GM18951 (cell line): ENCODE results near the gene ADARB2.

Experiments used
- POLR2A ChIP-seq: IDR thresholded peaks from 4 replicates; pipeline ENCODE4 v1.6.1; 2011; ENCODE audit warnings: mild to moderate bottlenecking; ENCODE audit not compliant: insufficient read length, insufficient read depth; ENCODE audit errors: extremely low read depth
- in situ Hi-C: fragments of 300-500 bp; cut with MboI; formaldehyde crosslinking; loops from one replicate; pipeline ENCODE4 v1.12.0; 2022; ENCODE audit warnings: low sequenced_read_pairs, mixed read lengths, inconsistent platforms; ENCODE audit not compliant: unreplicated experiment

Gene ADARB2

DNA sequence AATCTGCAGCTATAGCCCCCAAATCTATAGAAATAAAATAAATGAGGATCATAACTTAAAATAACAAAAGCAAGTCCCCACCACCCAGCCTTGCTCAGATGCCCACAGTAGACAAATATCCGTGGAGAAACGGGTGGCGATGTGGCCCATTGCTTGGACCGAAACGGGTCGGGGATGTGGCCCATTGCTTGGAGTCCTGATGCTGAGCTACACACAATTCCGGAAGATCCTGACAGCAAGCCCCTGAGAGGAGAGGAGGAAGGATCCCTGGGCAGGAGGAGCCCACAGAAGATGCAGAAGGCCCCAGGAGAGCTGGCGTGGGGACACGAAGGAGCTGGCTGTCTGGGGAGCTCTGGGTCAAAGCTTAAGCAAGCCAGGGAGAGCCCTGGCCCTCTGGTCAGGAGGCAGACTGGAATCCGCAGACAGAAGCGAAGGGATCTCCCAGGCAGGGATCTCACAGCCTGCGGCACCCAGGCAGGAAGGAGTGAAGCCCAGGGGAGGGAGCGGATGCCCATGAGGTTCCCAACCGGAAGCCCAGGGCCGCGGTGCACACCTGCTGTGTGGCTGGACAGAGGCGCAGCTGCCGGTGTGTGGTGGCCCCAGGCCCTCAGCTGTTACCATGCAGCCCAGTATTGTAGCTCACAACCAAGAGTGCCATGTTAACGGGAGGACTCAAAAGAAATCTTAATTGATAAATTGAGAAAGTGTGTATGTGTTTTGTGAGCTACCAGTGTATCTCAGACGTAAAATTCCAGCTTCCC, 138.8 kb downstream of the ADARB2 start:
- in situ Hi-C loops, result no loop called here

DNA sequence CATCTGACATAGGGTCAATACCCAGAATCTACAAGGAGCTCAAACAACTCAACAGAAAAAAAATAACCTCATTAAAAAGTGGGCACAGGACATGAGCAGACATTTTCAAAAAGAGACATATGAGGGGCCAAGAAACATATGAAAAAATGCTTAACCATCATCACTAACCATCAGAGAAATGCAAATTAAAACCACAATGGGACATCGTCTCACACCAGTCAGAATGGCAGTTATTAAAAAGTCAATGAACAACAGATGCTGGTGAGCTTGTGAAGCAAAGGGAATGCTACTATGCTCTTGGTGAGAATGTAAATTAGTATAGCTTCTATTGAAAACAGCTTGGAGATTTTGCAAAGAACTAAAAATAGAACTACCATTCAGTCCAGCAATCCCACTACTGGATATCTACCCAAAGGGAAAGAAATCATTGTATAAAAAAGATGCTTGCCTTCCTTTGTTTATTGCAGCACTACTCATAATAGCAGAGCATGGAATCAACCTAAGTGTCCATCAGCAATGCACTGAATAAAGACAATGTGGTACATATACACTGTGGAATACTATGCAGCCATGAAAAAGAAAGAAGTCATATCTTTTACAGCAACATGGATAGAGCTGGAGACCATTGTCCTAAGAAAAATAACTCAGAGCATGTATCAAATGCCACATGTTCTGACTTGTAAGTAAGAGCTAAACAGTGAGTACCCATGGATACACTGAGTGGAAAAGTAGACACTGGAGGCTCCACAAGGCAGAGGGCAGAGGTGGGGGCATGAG, 139.8 kb downstream of the ADARB2 start:
- no peak for TF ChIP-seq POLR2A
- in situ Hi-C loops, result no loop called here

More for the DNA sequence above, 138.8 kb downstream of the ADARB2 start:
- TF ChIP-seq POLR2A, result no peak

GRCh38 chr10:1596482-1597099, 140.7 kb downstream of the ADARB2 start:
- TF ChIP-seq POLR2A, result no peak
- in situ Hi-C loops, result no loop called here

GRCh38 chr10:1595726-1596125, 141.6 kb downstream of the ADARB2 start:
- TF ChIP-seq POLR2A, result no peak
- in situ Hi-C loops, result no loop called here

GRCh38 chr10:1595242-1595600, 142.1 kb downstream of the ADARB2 start:
- TF ChIP-seq POLR2A, result no peak
- in situ Hi-C loops, result no loop called here

- no peak for TF ChIP-seq POLR2A
- in situ Hi-C loops, result no loop called here
Measured at GRCh38 chr10:1594372-1595241, 142.7 kb downstream of the ADARB2 start.

- in situ Hi-C loops, result no loop called here
- TF ChIP-seq POLR2A, result no peak
Measured at GRCh38 chr10:1591742-1592141, 145.6 kb downstream of the ADARB2 start.

DNA sequence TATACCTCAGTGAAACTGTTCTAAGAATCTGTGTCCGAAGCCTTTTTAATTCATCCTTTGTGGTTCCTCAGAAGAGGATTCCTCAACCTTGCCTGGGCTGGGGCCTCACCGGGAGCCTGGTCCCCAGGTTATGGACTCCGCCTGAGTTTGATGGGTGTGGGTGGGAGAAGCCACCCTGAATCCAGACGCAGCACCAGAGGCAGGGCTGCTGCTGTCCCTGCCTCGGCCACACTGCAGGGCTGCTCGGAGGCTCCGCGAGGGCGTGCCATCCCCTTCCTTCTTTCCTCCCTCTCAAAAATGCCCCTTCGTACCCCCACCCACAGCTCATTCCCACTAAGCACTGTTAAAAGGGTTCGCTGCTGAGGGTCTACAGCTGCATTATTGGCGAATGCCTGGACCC, 146.3 kb downstream of the ADARB2 start:
- in situ Hi-C loops, result no loop called here

GRCh38 chr10:1589257-1589656, 148.1 kb downstream of the ADARB2 start:
- in situ Hi-C loops, result no loop called here
- no peak for TF ChIP-seq POLR2A

More for the DNA sequence above, 146.3 kb downstream of the ADARB2 start:
- no peak for TF ChIP-seq POLR2A

GRCh38 chr10:1582739-1583138, 154.6 kb downstream of the ADARB2 start:
- in situ Hi-C loops, result no loop called here
- no peak for TF ChIP-seq POLR2A

- TF ChIP-seq POLR2A, result no peak
- in situ Hi-C loops, result no loop called here
Measured at GRCh38 chr10:1581189-1581588, 156.1 kb downstream of the ADARB2 start.

GRCh38 chr10:1579671-1580070, 157.7 kb downstream of the ADARB2 start:
- in situ Hi-C loops, result no loop called here
- no peak for TF ChIP-seq POLR2A

- in situ Hi-C loops, result no loop called here
- no peak for TF ChIP-seq POLR2A
Measured at GRCh38 chr10:1579141-1579491, 158.2 kb downstream of the ADARB2 start.
